Activated CD8-positive, alpha-beta memory T cell treated with anti-CD3 and anti-CD28 coated beads, Interleukin-2, amount 10 ng/mL, durations not matched to agents 7 days and 5 days (primary cell): ENCODE data around the gene LPCAT1. TPM values are rescaled to one million over a fixed set of nuclear protein-coding genes. Genes with fewer than 3 reads are reported as not detected.
"Not testable (repeated sequence)": the region's sequence is repeated elsewhere in the genome, so short reads cannot be mapped to it uniquely, and the experiment has no call there.

ENCODE experiments used
- ATAC-seq: fragments of 150-1000 bp; cut with Tn5 transposase; one replicate; pipeline ENCODE4 v1.10.0; 2021; ENCODE audit warnings: moderate library complexity
- CTCF ChIA-PET: fragments of 350-600 bp; sonication (Branson Sonifier 250); formaldehyde crosslinking; loops from one replicate; lab custom pipeline; 2021; ENCODE audit warnings: antibody characterized with exemption; lab: Charles Lee
- DNase-seq: peaks from one replicate; pipeline ENCODE4 v3.0.0-alpha.2; 2020
- H3K27ac Mint-ChIP-seq: one replicate; pipeline ENCODE4 v1.8.0; 2021; ENCODE audit warnings: mild to moderate bottlenecking, mixed read lengths
- H3K27me3 Mint-ChIP-seq: one replicate; pipeline ENCODE4 v1.8.0; 2021; ENCODE audit warnings: mixed read lengths
- H3K36me3 Mint-ChIP-seq: one replicate; pipeline ENCODE4 v1.8.0; 2021; ENCODE audit warnings: mild to moderate bottlenecking, mixed read lengths
- H3K4me1 Mint-ChIP-seq: one replicate; pipeline ENCODE4 v1.8.0; 2021; ENCODE audit warnings: mixed read lengths
- H3K4me3 Mint-ChIP-seq: one replicate; pipeline ENCODE4 v1.8.0; 2021; ENCODE audit warnings: mild to moderate bottlenecking, moderate library complexity, mixed read lengths
- H3K9me3 Mint-ChIP-seq: one replicate; pipeline ENCODE4 v1.8.0; 2022; ENCODE audit warnings: low read depth, mixed read lengths
- total RNA-seq, 2 experiments: library from RNA; stranded (reverse); gene quantifications; one replicate each; pipeline ENCODE4 v1.2.3, GENCODE V29; 2021

LPCAT1 gene
- total RNA-seq, 2 experiments from 2014 or later: 83.8 to 85.3 TPM

DNA sequence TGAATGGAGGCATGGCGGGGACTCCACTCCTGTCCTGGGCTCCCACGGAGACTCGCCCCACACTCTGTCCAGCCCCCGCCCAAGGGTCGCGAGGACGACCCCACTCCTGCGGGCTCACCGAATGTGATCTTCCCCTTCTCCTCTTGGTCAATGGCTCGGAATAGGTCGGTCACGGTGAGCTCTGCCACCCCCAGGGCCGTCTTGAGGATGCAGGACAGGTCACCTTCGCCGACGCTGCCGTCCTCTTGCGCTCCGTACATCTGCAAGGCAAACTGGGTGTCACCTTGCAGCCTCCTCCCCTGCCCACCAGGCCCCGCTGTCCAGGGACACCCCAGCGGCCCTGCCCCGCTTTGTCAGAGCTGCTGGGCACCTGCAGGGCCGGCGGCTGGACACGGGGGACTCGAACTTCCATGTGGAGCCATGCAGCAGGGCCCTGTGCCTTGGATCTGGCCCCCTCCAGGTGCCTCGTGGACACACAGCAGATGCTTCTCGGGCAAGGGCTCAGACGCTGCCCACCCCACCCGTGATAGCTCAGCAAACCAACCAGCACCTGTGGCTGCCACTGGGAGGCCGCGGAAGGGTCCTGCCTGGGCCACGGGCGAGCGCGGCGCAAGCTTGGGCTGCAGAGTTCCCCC, 57.0 kb downstream of the LPCAT1 start:
- Mint-ChIP-seq H3K36me3 (peaks cover 58% of the 10 kb centered on the region), H3K27ac (no peak overlapping the region), H3K27me3 (no peaks in the 10 kb centered on the region), H3K4me1 (no peaks in the 10 kb centered on the region), H3K9me3 (peaks cover 11% of the 10 kb centered on the region), H3K4me3 (no peak overlapping the region)
- CTCF ChIA-PET: no interaction called here
- ATAC-seq: no peak
- DNase-seq: no peak

DNA sequence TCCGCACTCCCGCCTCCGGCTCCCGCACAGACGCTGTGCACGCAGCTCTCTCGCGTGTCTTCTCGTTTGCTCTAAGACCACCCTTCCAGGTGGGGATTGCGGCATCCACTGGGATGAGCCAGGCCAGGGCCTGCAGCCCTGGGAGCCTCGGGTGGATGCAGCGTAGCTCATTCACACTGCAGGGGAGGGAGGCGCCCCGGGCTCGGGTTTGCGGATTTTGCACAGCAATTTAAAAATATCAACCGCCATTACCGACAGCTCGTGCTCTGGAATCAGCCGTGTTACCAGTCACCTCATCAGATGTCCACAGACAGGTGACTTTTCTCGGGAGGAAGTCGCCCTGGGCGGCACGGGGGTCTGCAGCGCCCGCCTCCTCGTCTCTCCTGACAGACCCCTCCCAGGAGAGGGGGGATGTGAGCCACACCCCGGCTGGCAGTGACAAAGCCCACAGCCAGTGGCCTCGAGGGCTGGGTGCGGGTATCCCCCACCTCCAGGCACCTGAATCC, 57.7 kb downstream of the LPCAT1 start:
- Mint-ChIP-seq H3K36me3 (peaks cover 62% of the 10 kb centered on the region), H3K27ac (no peak overlapping the region), H3K9me3 (peaks cover 11% of the 10 kb centered on the region), H3K4me3 (no peak overlapping the region), H3K27me3 (no peaks in the 10 kb centered on the region), H3K4me1 (no peaks in the 10 kb centered on the region)
- CTCF ChIA-PET: no interaction called here
- no peak for ATAC-seq
- no peak for DNase-seq

DNA sequence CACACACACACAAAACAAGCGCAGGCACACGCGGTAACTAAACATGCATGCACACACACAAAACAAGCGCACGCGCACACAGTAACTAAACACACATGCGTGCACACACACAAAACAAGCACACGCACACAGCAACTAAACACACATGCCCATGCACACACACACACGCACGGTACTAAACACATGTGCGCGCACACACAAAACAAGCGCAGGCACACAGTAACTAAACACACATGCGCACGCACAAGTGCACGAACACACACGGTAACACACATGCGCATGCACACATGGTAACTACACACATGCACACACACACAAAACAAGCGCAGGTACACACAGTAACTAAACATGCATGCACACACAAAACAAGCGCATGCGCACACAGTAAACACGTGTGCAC, 58.6 kb downstream of the LPCAT1 start:
- Mint-ChIP-seq H3K4me3 (no peak overlapping the region), H3K4me1 (no peaks in the 10 kb centered on the region), H3K27ac (no peak overlapping the region), H3K27me3 (no peaks in the 10 kb centered on the region), H3K9me3 (peaks cover 11% of the 10 kb centered on the region), H3K36me3 (peaks cover 65% of the 10 kb centered on the region)
- CTCF ChIA-PET: no interaction called here
- DNase-seq (no peak), ATAC-seq (no peak)

GRCh38 chr5:1464511-1464910, 59.2 kb downstream of the LPCAT1 start:
- ATAC-seq: no peak
- H3K4me1 Mint-ChIP-seq: no peaks in the 10 kb centered on the region
- H3K27me3 Mint-ChIP-seq: no peaks in the 10 kb centered on the region
- no peak for DNase-seq
- H3K4me3 Mint-ChIP-seq: no peak overlapping the region
- H3K9me3 Mint-ChIP-seq: peaks cover 11% of the 10 kb centered on the region
- H3K27ac Mint-ChIP-seq: no peak overlapping the region
- peaks cover 71% of the 10 kb centered on the region for H3K36me3 Mint-ChIP-seq
- CTCF ChIA-PET: no interaction called here

- no peaks in the 10 kb centered on the region for H3K4me1 Mint-ChIP-seq
- no peak for DNase-seq
- CTCF ChIA-PET: no interaction called here
These were observed 59.7 kb downstream of the LPCAT1 start for GRCh38 chr5:1464096-1464446.

DNA sequence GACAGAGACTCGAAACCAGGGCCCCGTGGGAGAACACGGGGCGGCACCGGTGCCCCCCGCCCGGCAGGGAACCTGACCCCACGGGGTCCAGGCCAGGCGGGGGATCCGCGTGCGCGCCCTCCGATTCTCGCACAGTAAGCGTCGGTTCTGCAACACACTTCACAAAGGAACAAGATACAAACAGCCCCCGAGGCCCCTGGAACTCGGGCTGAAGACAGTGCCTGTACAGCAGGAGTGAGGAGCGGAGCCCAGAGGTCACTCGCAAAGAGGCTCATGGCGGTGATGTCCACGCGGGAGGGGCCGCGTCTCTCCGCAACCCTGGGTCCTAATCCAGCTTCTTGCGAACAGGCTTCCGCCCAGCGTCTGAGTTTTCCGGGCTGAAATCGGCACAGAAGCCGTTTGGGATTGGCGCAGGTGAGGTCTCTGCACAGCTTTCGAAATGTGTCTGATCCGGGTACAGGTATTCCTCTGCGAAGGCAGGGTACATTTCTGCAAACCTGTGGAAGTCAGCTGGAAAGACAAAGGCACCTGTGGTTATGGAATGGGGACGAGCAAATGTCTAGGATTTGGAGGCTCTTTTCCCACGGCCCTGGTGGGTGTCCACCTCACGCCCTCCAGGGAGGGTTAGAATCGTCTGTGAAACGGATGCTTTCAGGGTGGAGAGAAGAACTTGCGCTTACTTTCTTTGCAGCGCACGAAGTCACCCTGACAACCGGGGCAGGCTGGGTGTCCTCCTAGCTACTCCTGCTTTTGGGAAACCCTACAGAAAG, 60.2 kb downstream of the LPCAT1 start:
- Mint-ChIP-seq H3K9me3 (peaks cover 11% of the 10 kb centered on the region), H3K36me3 (peaks cover 70% of the 10 kb centered on the region), H3K4me1 (no peaks in the 10 kb centered on the region), H3K4me3 (no peak overlapping the region), H3K27me3 (no peaks in the 10 kb centered on the region), H3K27ac (no peak overlapping the region)
- ATAC-seq: no peak
- no peak for DNase-seq
- CTCF ChIA-PET: no interaction called here

More at GRCh38 chr5:1464096-1464446, 59.7 kb downstream of the LPCAT1 start:
- no peak for ATAC-seq
- Mint-ChIP-seq H3K36me3 (peaks cover 71% of the 10 kb centered on the region), H3K9me3 (peaks cover 11% of the 10 kb centered on the region), H3K4me3 (no peak overlapping the region), H3K27me3 (no peaks in the 10 kb centered on the region), H3K27ac (no peak overlapping the region)

- no peak overlapping the region for H3K27ac Mint-ChIP-seq
- H3K4me3 Mint-ChIP-seq: no peak overlapping the region
- ATAC-seq (no peak), DNase-seq (no peak)
- H3K9me3 Mint-ChIP-seq: peaks cover 14% of the 10 kb centered on the region
- no peaks in the 10 kb centered on the region for H3K4me1 Mint-ChIP-seq
- CTCF ChIA-PET: no interaction called here
- H3K36me3 Mint-ChIP-seq: peaks cover 69% of the 10 kb centered on the region
- no peaks in the 10 kb centered on the region for H3K27me3 Mint-ChIP-seq
These were observed 61.4 kb downstream of the LPCAT1 start for GRCh38 chr5:1462358-1462757.

- Mint-ChIP-seq H3K4me3 (no peak overlapping the region), H3K9me3 (peaks cover 21% of the 10 kb centered on the region), H3K36me3 (peaks cover 67% of the 10 kb centered on the region), H3K27ac (no peak overlapping the region), H3K27me3 (no peaks in the 10 kb centered on the region), H3K4me1 (no peaks in the 10 kb centered on the region)
- DNase-seq (no peak), ATAC-seq (no peak)
- CTCF ChIA-PET: no interaction called here
These were observed 62.4 kb downstream of the LPCAT1 start for GRCh38 chr5:1461396-1461795.

- DNase-seq (no peak), ATAC-seq (no peak)
- Mint-ChIP-seq H3K4me3 (no peak overlapping the region), H3K27me3 (peaks cover under 1% of the 10 kb centered on the region), H3K27ac (no peak overlapping the region), H3K4me1 (no peaks in the 10 kb centered on the region), H3K9me3 (peaks cover 20% of the 10 kb centered on the region), H3K36me3 (peaks cover 54% of the 10 kb centered on the region)
- CTCF ChIA-PET: no interaction called here
These were observed 63.6 kb downstream of the LPCAT1 start for GRCh38 chr5:1460054-1460682.

DNA sequence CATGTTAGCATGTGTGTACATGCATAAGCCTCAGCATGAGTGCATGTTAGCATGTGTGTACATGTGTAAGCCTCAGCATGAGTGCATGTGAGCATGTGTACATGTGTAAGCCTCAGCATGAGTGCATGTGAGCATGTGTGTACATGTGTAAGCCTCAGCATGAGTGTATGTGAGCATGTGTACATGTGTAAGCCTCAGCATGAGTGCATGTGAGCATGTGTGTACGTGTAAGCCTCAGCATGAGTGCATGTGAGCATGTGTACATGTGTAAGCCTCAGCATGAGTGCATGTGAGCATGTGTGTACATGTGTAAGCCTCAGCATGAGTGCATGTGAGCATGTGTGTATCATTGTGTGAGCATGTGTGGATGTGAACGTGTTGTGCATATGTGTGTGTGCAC, 64.3 kb downstream of the LPCAT1 start:
- DNase-seq, H3K4me3 Mint-ChIP-seq, ATAC-seq, CTCF ChIA-PET, H3K27me3 Mint-ChIP-seq, H3K27ac Mint-ChIP-seq, H3K4me1 Mint-ChIP-seq: not testable (repeated sequence)
- peaks cover 47% of the 10 kb centered on the region for H3K36me3 Mint-ChIP-seq
- H3K9me3 Mint-ChIP-seq: peaks cover 16% of the 10 kb centered on the region

GRCh38 chr5:1456110-1456881, 67.5 kb downstream of the LPCAT1 start:
- H3K4me1 Mint-ChIP-seq, ATAC-seq, DNase-seq, CTCF ChIA-PET, H3K4me3 Mint-ChIP-seq, H3K27ac Mint-ChIP-seq: not testable (repeated sequence)
- Mint-ChIP-seq H3K36me3 (peaks cover 25% of the 10 kb centered on the region), H3K27me3 (peaks cover 16% of the 10 kb centered on the region), H3K9me3 (peaks cover 22% of the 10 kb centered on the region)

DNA sequence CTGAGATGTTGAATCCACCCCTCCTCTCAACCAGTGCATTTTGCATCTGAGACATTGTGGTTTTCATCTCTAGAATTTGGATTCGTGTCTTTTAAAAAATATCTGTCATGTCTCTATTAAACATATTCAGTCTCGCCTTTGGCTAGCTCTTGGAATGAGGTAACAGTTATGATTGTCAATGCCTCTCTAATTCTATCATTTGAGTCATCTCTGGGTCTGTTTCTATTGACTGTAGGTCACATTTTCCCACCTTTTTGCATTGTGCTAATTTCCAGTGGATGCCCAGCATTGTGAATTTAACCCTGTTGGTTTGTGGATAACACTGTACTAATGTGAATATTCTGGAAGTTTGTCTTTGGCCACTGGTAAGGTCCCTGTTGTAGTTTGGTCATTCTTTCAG, 70.1 kb downstream of the LPCAT1 start:
- H3K27ac Mint-ChIP-seq: no peak overlapping the region
- H3K27me3 Mint-ChIP-seq: peaks cover 27% of the 10 kb centered on the region
- H3K4me1 Mint-ChIP-seq: peaks cover 9% of the 10 kb centered on the region
- ATAC-seq: no peak
- H3K36me3 Mint-ChIP-seq: peaks cover 11% of the 10 kb centered on the region
- CTCF ChIA-PET: no interaction called here
- no peak overlapping the region for H3K4me3 Mint-ChIP-seq
- DNase-seq: no peak
- peaks cover 22% of the 10 kb centered on the region for H3K9me3 Mint-ChIP-seq

GRCh38 chr5:1449081-1449630, 74.6 kb downstream of the LPCAT1 start:
- peak; percentile 26 for DNase-seq
- Mint-ChIP-seq H3K27ac (no peak overlapping the region), H3K4me3 (no peak overlapping the region), H3K27me3 (peaks cover 56% of the 10 kb centered on the region), H3K4me1 (peaks cover 26% of the 10 kb centered on the region), H3K9me3 (peaks cover 6% of the 10 kb centered on the region), H3K36me3 (peaks cover 2% of the 10 kb centered on the region)
- no peak for ATAC-seq
- CTCF ChIA-PET: no interaction called here
